ENCODE data around the gene DIP2C. TPM values are rescaled to one million over a fixed set of nuclear protein-coding genes. Genes with fewer than 3 reads are reported as not detected.

Gene DIP2C
- total RNA-seq, 2 experiments from 2014 or later = 0.85 to 0.95 TPM

DNA sequence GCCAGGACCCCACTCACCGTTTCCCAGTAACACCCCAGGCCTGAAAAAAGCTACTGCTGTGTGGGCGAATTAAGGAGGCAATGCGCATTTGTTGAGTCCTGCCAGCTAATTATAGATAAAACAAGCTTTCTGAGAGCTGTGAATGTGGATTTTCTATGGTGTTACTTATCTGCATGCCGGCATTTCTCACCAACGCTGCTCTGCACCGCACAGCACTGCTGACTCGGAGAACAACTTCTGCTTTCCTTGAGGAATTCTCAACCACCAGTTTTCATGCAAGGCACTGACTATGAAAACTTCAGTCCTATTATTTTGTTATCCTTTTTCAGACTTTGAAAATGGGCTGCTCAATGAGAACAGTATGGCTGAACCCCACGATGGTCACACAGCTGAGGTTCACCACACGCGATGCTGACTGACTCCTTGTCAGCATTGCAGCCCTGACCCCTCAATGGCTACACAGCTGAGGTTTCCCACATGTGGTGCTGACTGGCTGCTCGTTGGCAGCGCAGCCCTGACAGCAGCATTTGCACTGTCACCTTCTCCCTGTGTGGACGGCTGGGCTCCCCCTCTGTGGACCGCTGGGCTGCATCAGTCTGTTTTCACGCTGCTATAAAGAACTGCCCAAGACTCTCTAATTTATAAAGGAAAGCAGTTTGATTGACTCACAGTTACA, 190.6 kb downstream of the DIP2C start:
- H3K4me3 Mint-ChIP-seq = no peak overlapping the region
- no peak overlapping the region for H3K27ac Mint-ChIP-seq
- H3K27me3 Mint-ChIP-seq = peaks cover 2% of the 10 kb centered on the region
- no peak for DNase-seq
- intact Hi-C loops (cut with micrococcal nuclease) = no loop called here
- ATAC-seq = no peak
- no peaks in the 10 kb centered on the region for H3K9me3 Mint-ChIP-seq
- CTCF ChIA-PET = no interaction called here
- POLR2A ChIA-PET = no interaction called here
- H3K36me3 Mint-ChIP-seq (ENCODE audit: low read depth) = no peaks in the 10 kb centered on the region
- TF ChIP-seq, protein P1, sequence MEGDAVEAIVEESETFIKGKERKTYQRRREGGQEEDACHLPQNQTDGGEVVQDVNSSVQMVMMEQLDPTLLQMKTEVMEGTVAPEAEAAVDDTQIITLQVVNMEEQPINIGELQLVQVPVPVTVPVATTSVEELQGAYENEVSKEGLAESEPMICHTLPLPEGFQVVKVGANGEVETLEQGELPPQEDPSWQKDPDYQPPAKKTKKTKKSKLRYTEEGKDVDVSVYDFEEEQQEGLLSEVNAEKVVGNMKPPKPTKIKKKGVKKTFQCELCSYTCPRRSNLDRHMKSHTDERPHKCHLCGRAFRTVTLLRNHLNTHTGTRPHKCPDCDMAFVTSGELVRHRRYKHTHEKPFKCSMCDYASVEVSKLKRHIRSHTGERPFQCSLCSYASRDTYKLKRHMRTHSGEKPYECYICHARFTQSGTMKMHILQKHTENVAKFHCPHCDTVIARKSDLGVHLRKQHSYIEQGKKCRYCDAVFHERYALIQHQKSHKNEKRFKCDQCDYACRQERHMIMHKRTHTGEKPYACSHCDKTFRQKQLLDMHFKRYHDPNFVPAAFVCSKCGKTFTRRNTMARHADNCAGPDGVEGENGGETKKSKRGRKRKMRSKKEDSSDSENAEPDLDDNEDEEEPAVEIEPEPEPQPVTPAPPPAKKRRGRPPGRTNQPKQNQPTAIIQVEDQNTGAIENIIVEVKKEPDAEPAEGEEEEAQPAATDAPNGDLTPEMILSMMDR (IDR thresholded peaks at IDR 0.05) = no peak
- H3K4me1 Mint-ChIP-seq (ENCODE audit: low read depth) = peaks cover 20% of the 10 kb centered on the region

DNA sequence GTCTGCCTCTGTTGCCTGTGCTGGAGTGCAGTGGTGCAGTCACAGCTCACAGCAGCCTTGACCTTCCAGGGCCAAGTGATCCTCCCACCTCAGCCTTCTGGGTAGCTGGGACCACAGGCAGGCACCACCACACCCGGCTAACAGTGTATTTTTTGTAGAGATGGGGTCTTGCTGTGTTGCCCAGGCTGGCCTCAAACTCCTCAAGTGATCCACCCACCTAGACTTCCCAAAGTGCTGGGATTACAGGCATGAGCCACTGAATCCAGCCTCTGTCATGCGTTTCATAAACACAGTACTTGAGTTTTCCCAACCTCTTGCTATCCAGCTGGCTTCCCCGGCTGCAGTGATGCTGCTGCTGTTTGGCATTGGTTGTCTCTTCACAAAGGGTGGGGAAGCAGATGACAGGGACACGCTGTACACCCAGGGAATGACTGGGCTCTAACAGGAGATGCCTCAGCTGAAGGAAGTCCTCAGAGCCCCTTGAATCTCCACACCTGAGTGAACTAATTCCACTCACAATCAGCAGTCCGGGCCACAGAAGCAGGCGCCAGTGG, 191.5 kb downstream of the DIP2C start:
- no peak overlapping the region for H3K4me3 Mint-ChIP-seq
- H3K27ac Mint-ChIP-seq = no peak overlapping the region
- H3K27me3 Mint-ChIP-seq = peaks cover 3% of the 10 kb centered on the region
- ChIA-PET POLR2A (no interaction called here), CTCF (interaction anchor here (0.9 kb wide), 1 partner anchor 10 kb away, joined by 4 read pairs; no protein-coding TSS in a partner anchor)
- peaks cover 19% of the 10 kb centered on the region for H3K4me1 Mint-ChIP-seq (ENCODE audit: low read depth)
- no peaks in the 10 kb centered on the region for H3K36me3 Mint-ChIP-seq (ENCODE audit: low read depth)
- TF ChIP-seq, protein P1 (IDR thresholded peaks at IDR 0.05) = no peak
- DNase-seq (no peak), ATAC-seq (no peak)
- H3K9me3 Mint-ChIP-seq = no peaks in the 10 kb centered on the region
- intact Hi-C loops (cut with micrococcal nuclease) = no loop called here

DNA sequence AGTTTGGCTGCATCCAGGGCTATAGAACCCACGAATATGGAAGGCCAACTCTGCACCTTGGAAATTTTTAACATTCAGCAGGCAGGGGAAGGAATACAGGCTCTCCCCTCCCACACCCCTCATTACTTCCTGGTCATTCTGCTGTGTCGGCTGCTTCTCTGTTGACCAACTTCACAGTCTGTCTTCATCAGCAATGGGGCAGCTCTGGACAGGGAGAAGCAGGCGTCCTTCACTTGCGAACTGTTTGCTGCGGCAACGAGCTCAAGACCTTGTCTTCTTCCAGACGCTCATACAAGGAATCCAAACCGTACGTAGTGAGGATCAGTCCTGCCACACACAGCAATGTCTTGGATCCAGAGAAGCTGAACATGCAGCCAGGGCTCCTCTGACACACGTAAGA, 192.2 kb downstream of the DIP2C start:
- Mint-ChIP-seq H3K4me3 (no peak overlapping the region), H3K36me3 (ENCODE audit: low read depth) (no peaks in the 10 kb centered on the region), H3K9me3 (no peaks in the 10 kb centered on the region), H3K27ac (no peak overlapping the region), H3K27me3 (peaks cover 3% of the 10 kb centered on the region), H3K4me1 (ENCODE audit: low read depth) (peaks cover 18% of the 10 kb centered on the region)
- no peak for ATAC-seq
- CTCF ChIA-PET = interaction anchor here (0.9 kb wide), 1 partner anchor 10 kb away, joined by 4 read pairs; no protein-coding TSS in a partner anchor
- no peak for DNase-seq
- POLR2A ChIA-PET = no interaction called here
- TF ChIP-seq, protein P1 (IDR thresholded peaks at IDR 0.05) = no peak
- intact Hi-C loops (cut with micrococcal nuclease) = no loop called here

DNA sequence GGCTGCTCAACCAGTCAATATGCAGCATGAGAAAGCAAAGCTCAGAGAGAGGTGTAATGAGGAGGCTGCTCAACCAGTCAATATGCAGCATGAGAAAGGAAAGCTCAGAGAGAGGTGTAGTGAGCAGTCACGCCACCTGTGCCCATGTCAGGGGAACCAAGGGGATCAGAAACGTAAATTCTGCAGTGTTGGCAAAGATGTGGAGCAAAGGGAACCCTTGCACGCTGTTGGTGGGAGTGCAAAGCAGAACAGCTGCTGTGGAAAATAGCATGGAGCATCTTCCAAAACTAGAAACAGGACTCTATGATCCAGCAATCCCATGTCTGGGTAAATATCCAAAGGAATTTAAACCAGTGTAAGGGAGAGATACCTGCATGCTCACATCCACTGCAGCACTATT, 194.9 kb downstream of the DIP2C start:
- no peak overlapping the region for H3K4me3 Mint-ChIP-seq
- TF ChIP-seq, protein P1 (IDR thresholded peaks at IDR 0.05) = no peak
- H3K4me1 Mint-ChIP-seq (ENCODE audit: low read depth) = no peaks in the 10 kb centered on the region
- H3K36me3 Mint-ChIP-seq (ENCODE audit: low read depth) = no peaks in the 10 kb centered on the region
- DNase-seq (no peak), ATAC-seq (no peak)
- ChIA-PET POLR2A (no interaction called here), CTCF (no interaction called here)
- intact Hi-C loops (cut with micrococcal nuclease) = no loop called here
- H3K27me3 Mint-ChIP-seq = peaks cover 3% of the 10 kb centered on the region
- no peaks in the 10 kb centered on the region for H3K9me3 Mint-ChIP-seq
- no peak overlapping the region for H3K27ac Mint-ChIP-seq

DNA sequence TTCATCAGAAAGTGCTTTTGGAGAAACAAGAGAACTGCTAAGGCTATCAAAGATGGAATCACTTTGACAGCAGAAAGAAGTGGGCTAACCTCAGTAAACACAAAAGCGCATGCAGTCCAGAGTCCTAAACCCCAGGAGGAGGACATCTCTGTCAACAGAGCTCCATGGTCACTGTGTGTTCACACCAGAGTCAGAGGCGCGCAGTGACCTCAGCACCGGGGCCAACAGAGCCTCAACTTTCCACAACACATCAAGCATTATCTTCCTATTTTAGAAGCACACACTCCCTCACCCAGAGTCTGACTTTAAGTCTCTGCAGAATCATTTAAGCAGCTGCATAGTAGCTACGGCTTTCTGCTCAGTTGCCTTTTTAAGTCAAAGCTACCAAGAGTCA, 195.3 kb downstream of the DIP2C start:
- Mint-ChIP-seq H3K27me3 (peaks cover 3% of the 10 kb centered on the region), H3K27ac (no peak overlapping the region), H3K4me1 (ENCODE audit: low read depth) (no peaks in the 10 kb centered on the region), H3K4me3 (no peak overlapping the region), H3K36me3 (ENCODE audit: low read depth) (no peaks in the 10 kb centered on the region), H3K9me3 (no peaks in the 10 kb centered on the region)
- intact Hi-C loops (cut with micrococcal nuclease) = no loop called here
- TF ChIP-seq, protein P1 (IDR thresholded peaks at IDR 0.05) = no peak
- DNase-seq (no peak), ATAC-seq (no peak)
- ChIA-PET CTCF (no interaction called here), POLR2A (no interaction called here)
